ENCODE results near the gene DUXA.

DNA sequence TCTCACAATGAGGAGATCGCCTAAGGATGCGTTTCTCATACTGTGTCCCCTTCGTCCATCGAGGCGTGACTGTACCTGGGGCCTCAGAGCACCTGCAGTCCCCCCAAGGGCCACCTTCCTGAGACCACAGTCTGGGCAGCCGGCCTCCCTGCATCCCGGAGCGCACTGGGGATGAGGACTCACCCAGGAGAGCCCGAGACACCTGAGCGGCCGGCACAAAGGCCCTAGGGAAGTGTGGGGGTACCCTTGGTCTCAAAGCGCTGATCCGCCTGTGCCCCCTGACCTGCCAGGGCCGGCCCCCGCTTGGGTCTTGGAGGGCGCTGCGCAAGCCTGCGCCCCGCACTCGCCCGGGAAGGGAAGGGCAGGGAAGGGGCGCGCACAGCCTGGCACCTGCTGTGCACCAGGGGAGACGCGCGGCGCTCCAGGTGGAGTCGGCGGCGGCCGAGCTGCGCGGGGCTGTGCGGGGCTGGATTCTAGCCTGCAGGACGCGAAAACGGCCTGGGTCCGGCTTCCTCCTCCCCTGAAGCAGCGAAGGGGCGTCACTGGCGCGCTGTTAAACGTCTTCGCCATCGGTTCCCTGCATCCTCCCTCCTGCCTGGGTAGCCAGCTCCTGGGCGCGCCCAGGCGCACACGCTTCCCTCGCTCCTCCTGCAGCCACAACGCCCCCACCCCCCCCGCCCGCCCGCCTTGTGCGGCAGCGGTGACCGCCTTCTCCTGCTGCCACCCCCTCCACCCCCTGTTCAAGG, 61.1 kb downstream of the DUXA start:
- TF ChIP-seq, protein P1, sequence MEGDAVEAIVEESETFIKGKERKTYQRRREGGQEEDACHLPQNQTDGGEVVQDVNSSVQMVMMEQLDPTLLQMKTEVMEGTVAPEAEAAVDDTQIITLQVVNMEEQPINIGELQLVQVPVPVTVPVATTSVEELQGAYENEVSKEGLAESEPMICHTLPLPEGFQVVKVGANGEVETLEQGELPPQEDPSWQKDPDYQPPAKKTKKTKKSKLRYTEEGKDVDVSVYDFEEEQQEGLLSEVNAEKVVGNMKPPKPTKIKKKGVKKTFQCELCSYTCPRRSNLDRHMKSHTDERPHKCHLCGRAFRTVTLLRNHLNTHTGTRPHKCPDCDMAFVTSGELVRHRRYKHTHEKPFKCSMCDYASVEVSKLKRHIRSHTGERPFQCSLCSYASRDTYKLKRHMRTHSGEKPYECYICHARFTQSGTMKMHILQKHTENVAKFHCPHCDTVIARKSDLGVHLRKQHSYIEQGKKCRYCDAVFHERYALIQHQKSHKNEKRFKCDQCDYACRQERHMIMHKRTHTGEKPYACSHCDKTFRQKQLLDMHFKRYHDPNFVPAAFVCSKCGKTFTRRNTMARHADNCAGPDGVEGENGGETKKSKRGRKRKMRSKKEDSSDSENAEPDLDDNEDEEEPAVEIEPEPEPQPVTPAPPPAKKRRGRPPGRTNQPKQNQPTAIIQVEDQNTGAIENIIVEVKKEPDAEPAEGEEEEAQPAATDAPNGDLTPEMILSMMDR (IDR thresholded peaks at IDR 0.05; ENCODE audit: poor library complexity, severe bottlenecking), result no peak
- TF ChIP-seq EZH2 (IDR thresholded peaks at IDR 0.05; ENCODE audit: borderline replicate concordance, insufficient read depth, low read length, poor library complexity, severe bottlenecking) (no peak), TAF1 (IDR thresholded peaks at IDR 0.05; ENCODE audit: low read depth) (no peak), POLR2AphosphoS5 (IDR thresholded peaks at IDR 0.05) (no peak), RAD21 (conservative IDR thresholded peaks at IDR 0.05) (no peak)

All from neural cell (in vitro differentiated cells).